ENCODE data around the gene DAB1. TPM values are rescaled to one million over a fixed set of nuclear protein-coding genes. Genes with fewer than 3 reads are reported as not detected.

The DAB1 gene
- total and polyA plus RNA-seq, 10 of the 15 experiments (the other 5 are each of a cell fraction or from before 2014, with no cell fraction given) = 0.02 to 0.10 (median 0.03) TPM; not detected in 5

DNA sequence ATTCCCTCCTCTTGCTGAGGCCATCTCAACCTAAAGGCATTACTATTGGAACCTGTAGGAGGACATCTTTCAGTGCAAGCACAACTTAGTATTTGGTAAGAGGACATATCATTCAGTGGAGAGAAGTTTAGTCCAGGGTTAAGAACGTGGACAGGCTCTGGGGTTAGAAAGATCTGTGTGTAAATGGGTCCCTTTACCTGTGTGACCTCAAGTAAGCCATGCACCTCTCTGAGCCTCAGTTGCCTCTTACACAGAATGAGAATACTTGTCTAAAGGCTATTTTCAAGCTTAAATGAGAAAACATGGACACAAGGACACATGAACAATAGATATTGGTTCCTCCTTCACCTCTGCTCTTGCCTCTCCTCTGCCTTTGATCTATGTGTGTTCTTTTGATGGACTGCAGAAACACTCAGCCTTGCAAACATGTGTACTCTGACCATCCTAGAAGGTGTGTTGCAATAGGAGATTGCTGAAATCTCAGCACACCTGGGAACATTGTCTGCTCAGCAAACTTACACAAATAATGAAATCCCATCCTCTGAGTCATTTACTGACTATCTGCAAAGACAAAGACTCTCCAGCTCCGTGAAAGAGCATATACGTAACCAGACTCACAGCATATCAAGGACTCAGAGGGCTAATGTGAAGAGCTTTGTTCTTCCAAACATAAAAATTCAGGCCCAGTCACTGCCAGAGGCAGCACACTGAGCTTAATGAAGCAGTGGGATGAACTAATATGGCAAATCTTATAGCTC lies 143.8 kb downstream of the DAB1 start:
- H3K27ac ChIP-seq (ENCODE audit: control insufficient read depth, insufficient read depth) = no peak overlapping the region
- H3K4me2 ChIP-seq (ENCODE audit: control insufficient read depth, insufficient read depth) = no peak overlapping the region
- no peak for FAIRE-seq
- TF ChIP-seq TBL1XR1 (IDR thresholded peaks at IDR 0.05; ENCODE audit: low read depth, low read length) (no peak), NFXL1 (IDR thresholded peaks at IDR 0.05; ENCODE audit: borderline replicate concordance) (no peak), SIX5 (IDR thresholded peaks at IDR 0.05; ENCODE audit: low read depth, low read length, severe bottlenecking) (no peak), EGR1 (IDR thresholded peaks at IDR 0.05; ENCODE audit: borderline replicate concordance in 1 of 2, low read depth in 2 of 2, low read length in 2 of 2) (no peak), HDAC2 (IDR thresholded peaks at IDR 0.05) (no peak), STAT3 (IDR thresholded peaks at IDR 0.05; ENCODE audit: low read depth, low read length) (no peak), KLF5 (IDR thresholded peaks at IDR 0.05; ENCODE audit: partially characterized antibody) (no peak), ZNF384 (IDR thresholded peaks at IDR 0.05; ENCODE audit: borderline replicate concordance, low read depth, low read length) (no peak), POLR2A (IDR thresholded peaks at IDR 0.05; ENCODE audit: low read depth, low read length) (no peak), RAD51 (IDR thresholded peaks at IDR 0.05) (no peak), NRF1 (conservative IDR thresholded peaks at IDR 0.05; ENCODE audit: low read depth, low read length) (no peak), CBX3 (IDR thresholded peaks at IDR 0.05; ENCODE audit: borderline replicate concordance, low read depth) (no peak), BACH1 (IDR thresholded peaks at IDR 0.05; ENCODE audit: borderline replicate concordance) (no peak)
- TF ChIP-seq, protein P1, sequence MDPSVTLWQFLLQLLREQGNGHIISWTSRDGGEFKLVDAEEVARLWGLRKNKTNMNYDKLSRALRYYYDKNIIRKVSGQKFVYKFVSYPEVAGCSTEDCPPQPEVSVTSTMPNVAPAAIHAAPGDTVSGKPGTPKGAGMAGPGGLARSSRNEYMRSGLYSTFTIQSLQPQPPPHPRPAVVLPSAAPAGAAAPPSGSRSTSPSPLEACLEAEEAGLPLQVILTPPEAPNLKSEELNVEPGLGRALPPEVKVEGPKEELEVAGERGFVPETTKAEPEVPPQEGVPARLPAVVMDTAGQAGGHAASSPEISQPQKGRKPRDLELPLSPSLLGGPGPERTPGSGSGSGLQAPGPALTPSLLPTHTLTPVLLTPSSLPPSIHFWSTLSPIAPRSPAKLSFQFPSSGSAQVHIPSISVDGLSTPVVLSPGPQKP (IDR thresholded peaks at IDR 0.05; ENCODE audit: low read depth, low read length) = no peak
- TF ChIP-seq, protein P2, sequence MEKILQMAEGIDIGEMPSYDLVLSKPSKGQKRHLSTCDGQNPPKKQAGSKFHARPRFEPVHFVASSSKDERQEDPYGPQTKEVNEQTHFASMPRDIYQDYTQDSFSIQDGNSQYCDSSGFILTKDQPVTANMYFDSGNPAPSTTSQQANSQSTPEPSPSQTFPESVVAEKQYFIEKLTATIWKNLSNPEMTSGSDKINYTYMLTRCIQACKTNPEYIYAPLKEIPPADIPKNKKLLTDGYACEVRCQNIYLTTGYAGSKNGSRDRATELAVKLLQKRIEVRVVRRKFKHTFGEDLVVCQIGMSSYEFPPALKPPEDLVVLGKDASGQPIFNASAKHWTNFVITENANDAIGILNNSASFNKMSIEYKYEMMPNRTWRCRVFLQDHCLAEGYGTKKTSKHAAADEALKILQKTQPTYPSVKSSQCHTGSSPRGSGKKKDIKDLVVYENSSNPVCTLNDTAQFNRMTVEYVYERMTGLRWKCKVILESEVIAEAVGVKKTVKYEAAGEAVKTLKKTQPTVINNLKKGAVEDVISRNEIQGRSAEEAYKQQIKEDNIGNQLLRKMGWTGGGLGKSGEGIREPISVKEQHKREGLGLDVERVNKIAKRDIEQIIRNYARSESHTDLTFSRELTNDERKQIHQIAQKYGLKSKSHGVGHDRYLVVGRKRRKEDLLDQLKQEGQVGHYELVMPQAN (conservative IDR thresholded peaks at IDR 0.05) = no peak
- TF ChIP-seq, protein P3, sequence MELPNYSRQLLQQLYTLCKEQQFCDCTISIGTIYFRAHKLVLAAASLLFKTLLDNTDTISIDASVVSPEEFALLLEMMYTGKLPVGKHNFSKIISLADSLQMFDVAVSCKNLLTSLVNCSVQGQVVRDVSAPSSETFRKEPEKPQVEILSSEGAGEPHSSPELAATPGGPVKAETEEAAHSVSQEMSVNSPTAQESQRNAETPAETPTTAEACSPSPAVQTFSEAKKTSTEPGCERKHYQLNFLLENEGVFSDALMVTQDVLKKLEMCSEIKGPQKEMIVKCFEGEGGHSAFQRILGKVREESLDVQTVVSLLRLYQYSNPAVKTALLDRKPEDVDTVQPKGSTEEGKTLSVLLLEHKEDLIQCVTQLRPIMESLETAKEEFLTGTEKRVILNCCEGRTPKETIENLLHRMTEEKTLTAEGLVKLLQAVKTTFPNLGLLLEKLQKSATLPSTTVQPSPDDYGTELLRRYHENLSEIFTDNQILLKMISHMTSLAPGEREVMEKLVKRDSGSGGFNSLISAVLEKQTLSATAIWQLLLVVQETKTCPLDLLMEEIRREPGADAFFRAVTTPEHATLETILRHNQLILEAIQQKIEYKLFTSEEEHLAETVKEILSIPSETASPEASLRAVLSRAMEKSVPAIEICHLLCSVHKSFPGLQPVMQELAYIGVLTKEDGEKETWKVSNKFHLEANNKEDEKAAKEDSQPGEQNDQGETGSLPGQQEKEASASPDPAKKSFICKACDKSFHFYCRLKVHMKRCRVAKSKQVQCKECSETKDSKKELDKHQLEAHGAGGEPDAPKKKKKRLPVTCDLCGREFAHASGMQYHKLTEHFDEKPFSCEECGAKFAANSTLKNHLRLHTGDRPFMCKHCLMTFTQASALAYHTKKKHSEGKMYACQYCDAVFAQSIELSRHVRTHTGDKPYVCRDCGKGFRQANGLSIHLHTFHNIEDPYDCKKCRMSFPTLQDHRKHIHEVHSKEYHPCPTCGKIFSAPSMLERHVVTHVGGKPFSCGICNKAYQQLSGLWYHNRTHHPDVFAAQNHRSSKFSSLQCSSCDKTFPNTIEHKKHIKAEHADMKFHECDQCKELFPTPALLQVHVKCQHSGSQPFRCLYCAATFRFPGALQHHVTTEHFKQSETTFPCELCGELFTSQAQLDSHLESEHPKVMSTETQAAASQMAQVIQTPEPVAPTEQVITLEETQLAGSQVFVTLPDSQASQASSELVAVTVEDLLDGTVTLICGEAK (IDR thresholded peaks at IDR 0.05; ENCODE audit: borderline replicate concordance) = no peak
- no peak for DNase-seq (ENCODE audit: low read depth, low spot score)
- H3K79me2 ChIP-seq (ENCODE audit: control insufficient read depth, insufficient read depth, low read length) = no peaks in the 10 kb centered on the region
- H2AFZ ChIP-seq (ENCODE audit: control insufficient read depth, low read depth, low read length) = no peak overlapping the region
- no peaks in the 10 kb centered on the region for H3K9me3 ChIP-seq (replicated peaks; ENCODE audit: control insufficient read depth, insufficient read depth, low read length)
- no peaks in the 10 kb centered on the region; a peak in 1 of 4 replicates for H3K27me3 ChIP-seq (replicated peaks in 1 of 2; ENCODE audit: control insufficient read depth in 2 of 2, insufficient read depth in 2 of 2, low read length in 1 of 2)
- no peaks in the 10 kb centered on the region for H3K4me1 ChIP-seq (ENCODE audit: control insufficient read depth, insufficient read depth, low read length)
- RAD21 ChIA-PET (ENCODE audit: unreplicated experiment) = no interaction called here
- CTCF ChIA-PET = interaction anchor here (0.7 kb wide), 1 partner anchor 155 kb away, joined by 3 read pairs; no protein-coding TSS in a partner anchor
- H4K20me1 ChIP-seq (ENCODE audit: control insufficient read depth, insufficient read depth) = no peaks in the 10 kb centered on the region
- no peaks in the 10 kb centered on the region for H3K36me3 ChIP-seq (ENCODE audit: control insufficient read depth in 2 of 2, insufficient read depth in 2 of 2, low read length in 1 of 2)
- intact Hi-C loops (cut with micrococcal nuclease; ENCODE audit: unreplicated experiment) = no loop called here
- ATAC-seq = no peak
- no peak overlapping the region for H3K4me3 ChIP-seq
- SMC1A ChIA-PET (ENCODE audit: uncharacterized antibody, unreplicated experiment) = no interaction called here
- no TSS peak for BruUV-seq (replicated peaks)
- POLR2A ChIA-PET = no interaction called here
- in situ Hi-C loops (cut with MboI) = no loop called here
- no peak overlapping the region for H3K9ac ChIP-seq (ENCODE audit: control insufficient read depth, insufficient read depth, low read length)
- 14% methylated on average over 3 of the region's 3 CpGs for WGBS (ENCODE audit: insufficient coverage, insufficient replicate concordance, low lambda C conversion rate, missing lambda C conversion rate)
